ENCODE measurements around the gene CHD2.
"Not testable (repeated sequence)": the region's sequence is repeated elsewhere in the genome, so short reads cannot be mapped to it uniquely, and the experiment has no call there.

The CHD2 gene

GRCh38 chr15:93052090-93052879 is 152.2 kb downstream of the CHD2 start:
- Histone ChIP-seq H3K4me1 (ENCODE audit: control insufficient read depth in 2 of 2, insufficient read depth in 2 of 2, low read length in 2 of 2) (no peaks in the 10 kb centered on the region), H3K9ac (ENCODE audit: low read depth in 1 of 2, low read length in 2 of 2) (no peak overlapping the region), H3K4me3 (ENCODE audit: low read length in 2 of 2) (no peak overlapping the region), H3K27me3 (ENCODE audit: control insufficient read depth in 2 of 2, insufficient read depth in 2 of 2, low read length in 2 of 2) (no peaks in the 10 kb centered on the region), H3K27ac (ENCODE audit: low read depth in 2 of 2, low read length in 2 of 2) (no peak overlapping the region), H3K36me3 (ENCODE audit: control insufficient read depth in 2 of 2, insufficient read depth in 2 of 2, low read length in 2 of 2) (no peaks in the 10 kb centered on the region), H3K9me3 (ENCODE audit: control insufficient read depth in 2 of 2, low read length in 2 of 2) (no peaks in the 10 kb centered on the region)

GRCh38 chr15:93055211-93055610 is 155.1 kb downstream of the CHD2 start:
- Histone ChIP-seq H3K4me3 (ENCODE audit: low read length in 2 of 2) (no peak overlapping the region), H3K27ac (ENCODE audit: low read depth in 2 of 2, low read length in 2 of 2) (no peak overlapping the region), H3K4me1 (ENCODE audit: control insufficient read depth in 2 of 2, insufficient read depth in 2 of 2, low read length in 2 of 2) (no peaks in the 10 kb centered on the region), H3K27me3 (ENCODE audit: control insufficient read depth in 2 of 2, insufficient read depth in 2 of 2, low read length in 2 of 2) (no peaks in the 10 kb centered on the region), H3K36me3 (ENCODE audit: control insufficient read depth in 2 of 2, insufficient read depth in 2 of 2, low read length in 2 of 2) (no peaks in the 10 kb centered on the region), H3K9me3 (ENCODE audit: control insufficient read depth in 2 of 2, low read length in 2 of 2) (no peaks in the 10 kb centered on the region), H3K9ac (ENCODE audit: low read depth in 1 of 2, low read length in 2 of 2) (no peak overlapping the region)

DNA sequence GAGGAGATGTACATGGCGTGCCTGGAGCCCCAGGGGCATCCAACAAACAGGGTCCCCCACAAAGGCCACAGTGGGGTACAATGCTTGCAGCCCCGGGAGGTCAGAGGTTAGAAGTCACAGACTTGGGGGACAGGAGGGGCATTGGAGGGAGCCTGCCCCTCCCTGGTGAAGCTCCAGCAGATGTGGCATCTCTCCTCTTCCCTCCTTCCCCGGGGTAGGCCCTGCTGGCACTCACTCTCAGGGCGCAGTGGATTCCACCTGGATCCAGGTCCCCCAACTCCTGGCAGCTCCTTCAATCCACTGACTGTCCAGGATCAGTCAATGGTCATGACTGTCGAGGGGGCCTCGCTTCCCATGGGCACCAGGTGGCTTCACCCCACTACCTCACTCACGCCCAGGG is 156.7 kb downstream of the CHD2 start:
- H3K27ac ChIP-seq (ENCODE audit: low read depth in 2 of 2, low read length in 2 of 2): no peak overlapping the region

GRCh38 chr15:93057618-93058017 is 157.5 kb downstream of the CHD2 start:
- Histone ChIP-seq H3K4me1 (ENCODE audit: control insufficient read depth in 2 of 2, insufficient read depth in 2 of 2, low read length in 2 of 2) (peaks cover 0 to 2% of the 10 kb centered on the region in 2 donors), H3K27ac (ENCODE audit: low read depth in 2 of 2, low read length in 2 of 2) (no peak overlapping the region), H3K27me3 (ENCODE audit: control insufficient read depth in 2 of 2, insufficient read depth in 2 of 2, low read length in 2 of 2) (no peaks in the 10 kb centered on the region), H3K9me3 (ENCODE audit: control insufficient read depth in 2 of 2, low read length in 2 of 2) (no peaks in the 10 kb centered on the region), H3K4me3 (ENCODE audit: low read length in 2 of 2) (no peak overlapping the region), H3K36me3 (ENCODE audit: control insufficient read depth in 2 of 2, insufficient read depth in 2 of 2, low read length in 2 of 2) (no peaks in the 10 kb centered on the region), H3K9ac (ENCODE audit: low read depth in 1 of 2, low read length in 2 of 2) (no peak overlapping the region)

More for the DNA sequence above, 156.7 kb downstream of the CHD2 start:
- H3K4me1 ChIP-seq (ENCODE audit: control insufficient read depth in 2 of 2, insufficient read depth in 2 of 2, low read length in 2 of 2): peaks cover 0 to 2% of the 10 kb centered on the region in 2 donors
- no peaks in the 10 kb centered on the region for H3K9me3 ChIP-seq (ENCODE audit: control insufficient read depth in 2 of 2, low read length in 2 of 2)
- no peaks in the 10 kb centered on the region for H3K36me3 ChIP-seq (ENCODE audit: control insufficient read depth in 2 of 2, insufficient read depth in 2 of 2, low read length in 2 of 2)
- no peak overlapping the region for H3K4me3 ChIP-seq (ENCODE audit: low read length in 2 of 2)
- H3K27me3 ChIP-seq (ENCODE audit: control insufficient read depth in 2 of 2, insufficient read depth in 2 of 2, low read length in 2 of 2): no peaks in the 10 kb centered on the region
- no peak overlapping the region for H3K9ac ChIP-seq (ENCODE audit: low read depth in 1 of 2, low read length in 2 of 2)

DNA sequence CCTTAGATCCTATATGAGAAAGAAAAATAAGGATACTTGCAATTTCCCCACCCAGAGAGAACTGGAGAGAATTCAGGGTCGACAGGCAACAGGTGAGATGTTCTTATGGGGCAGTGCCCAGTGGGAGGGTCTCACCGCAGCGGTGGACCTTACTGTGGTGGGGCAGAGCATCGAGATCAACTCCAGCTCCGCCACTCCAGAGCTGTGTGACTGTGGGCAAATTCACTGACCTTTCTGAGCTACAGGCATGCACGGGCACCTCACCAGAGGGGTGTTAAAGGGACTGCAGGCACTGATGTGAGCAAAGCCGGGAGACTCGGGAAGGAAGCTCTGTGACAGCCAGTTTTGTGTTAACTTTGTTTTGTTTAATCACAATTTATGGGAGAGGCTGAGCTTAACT is 158.0 kb downstream of the CHD2 start:
- H3K9me3 ChIP-seq (ENCODE audit: control insufficient read depth in 2 of 2, low read length in 2 of 2): no peaks in the 10 kb centered on the region
- H3K36me3 ChIP-seq (ENCODE audit: control insufficient read depth in 2 of 2, insufficient read depth in 2 of 2, low read length in 2 of 2): no peaks in the 10 kb centered on the region
- H3K4me1 ChIP-seq (ENCODE audit: control insufficient read depth in 2 of 2, insufficient read depth in 2 of 2, low read length in 2 of 2): peaks cover 0 to 2% of the 10 kb centered on the region in 2 donors
- H3K9ac ChIP-seq (ENCODE audit: low read depth in 1 of 2, low read length in 2 of 2): no peak overlapping the region
- no peak overlapping the region for H3K4me3 ChIP-seq (ENCODE audit: low read length in 2 of 2)
- no peaks in the 10 kb centered on the region for H3K27me3 ChIP-seq (ENCODE audit: control insufficient read depth in 2 of 2, insufficient read depth in 2 of 2, low read length in 2 of 2)
- H3K27ac ChIP-seq (ENCODE audit: low read depth in 2 of 2, low read length in 2 of 2): no peak overlapping the region

- Histone ChIP-seq H3K9ac (ENCODE audit: low read depth in 1 of 2, low read length in 2 of 2) (no peak overlapping the region), H3K4me3 (ENCODE audit: low read length in 2 of 2) (no peak overlapping the region), H3K9me3 (ENCODE audit: control insufficient read depth in 2 of 2, low read length in 2 of 2) (no peaks in the 10 kb centered on the region), H3K27ac (ENCODE audit: low read depth in 2 of 2, low read length in 2 of 2) (no peak overlapping the region), H3K36me3 (ENCODE audit: control insufficient read depth in 2 of 2, insufficient read depth in 2 of 2, low read length in 2 of 2) (no peaks in the 10 kb centered on the region), H3K4me1 (ENCODE audit: control insufficient read depth in 2 of 2, insufficient read depth in 2 of 2, low read length in 2 of 2) (peaks cover 0 to 2% of the 10 kb centered on the region in 2 donors), H3K27me3 (ENCODE audit: control insufficient read depth in 2 of 2, insufficient read depth in 2 of 2, low read length in 2 of 2) (no peaks in the 10 kb centered on the region)
Measured at GRCh38 chr15:93058904-93059427, 158.8 kb downstream of the CHD2 start.

DNA sequence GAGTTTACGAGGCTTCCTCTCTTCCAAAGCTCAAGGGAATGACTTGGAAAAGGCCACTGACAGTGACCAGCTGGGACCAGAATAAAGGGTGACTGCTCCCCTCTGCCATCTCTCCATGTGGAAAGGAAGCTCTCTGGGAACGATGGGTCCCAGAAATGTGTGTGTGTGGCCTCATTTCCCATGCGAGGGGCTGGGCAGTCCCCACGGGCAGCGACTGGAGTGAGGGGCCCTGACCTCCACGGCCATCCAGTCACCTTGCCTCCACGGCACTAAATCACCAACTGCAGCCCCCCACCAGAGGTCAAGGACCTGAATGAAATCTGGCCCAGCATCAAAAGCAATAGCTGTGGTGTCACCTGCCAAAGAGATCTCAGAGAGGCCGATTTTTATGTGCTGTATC is 159.3 kb downstream of the CHD2 start:
- no peak overlapping the region for H3K27ac ChIP-seq (ENCODE audit: low read depth in 2 of 2, low read length in 2 of 2)
- no peaks in the 10 kb centered on the region for H3K36me3 ChIP-seq (ENCODE audit: control insufficient read depth in 2 of 2, insufficient read depth in 2 of 2, low read length in 2 of 2)
- no peak overlapping the region for H3K4me3 ChIP-seq (ENCODE audit: low read length in 2 of 2)
- no peak overlapping the region for H3K9ac ChIP-seq (ENCODE audit: low read depth in 1 of 2, low read length in 2 of 2)
- no peaks in the 10 kb centered on the region for H3K9me3 ChIP-seq (ENCODE audit: control insufficient read depth in 2 of 2, low read length in 2 of 2)
- H3K4me1 ChIP-seq (ENCODE audit: control insufficient read depth in 2 of 2, insufficient read depth in 2 of 2, low read length in 2 of 2): peaks cover 0 to 2% of the 10 kb centered on the region in 2 donors
- H3K27me3 ChIP-seq (ENCODE audit: control insufficient read depth in 2 of 2, insufficient read depth in 2 of 2, low read length in 2 of 2): no peaks in the 10 kb centered on the region

- H3K27me3 ChIP-seq (ENCODE audit: control insufficient read depth in 2 of 2, insufficient read depth in 2 of 2, low read length in 2 of 2): no peaks in the 10 kb centered on the region
- H3K27ac ChIP-seq (ENCODE audit: low read depth in 2 of 2, low read length in 2 of 2): no peak overlapping the region
- H3K4me3 ChIP-seq (ENCODE audit: low read length in 2 of 2): no peak overlapping the region
- H3K9me3 ChIP-seq (ENCODE audit: control insufficient read depth in 2 of 2, low read length in 2 of 2): no peaks in the 10 kb centered on the region
- peaks cover 0 to 2% of the 10 kb centered on the region in 2 donors for H3K4me1 ChIP-seq (ENCODE audit: control insufficient read depth in 2 of 2, insufficient read depth in 2 of 2, low read length in 2 of 2)
- no peaks in the 10 kb centered on the region for H3K36me3 ChIP-seq (ENCODE audit: control insufficient read depth in 2 of 2, insufficient read depth in 2 of 2, low read length in 2 of 2)
- H3K9ac ChIP-seq (ENCODE audit: low read depth in 1 of 2, low read length in 2 of 2): no peak overlapping the region
Measured at GRCh38 chr15:93060336-93061248, 160.5 kb downstream of the CHD2 start.

DNA sequence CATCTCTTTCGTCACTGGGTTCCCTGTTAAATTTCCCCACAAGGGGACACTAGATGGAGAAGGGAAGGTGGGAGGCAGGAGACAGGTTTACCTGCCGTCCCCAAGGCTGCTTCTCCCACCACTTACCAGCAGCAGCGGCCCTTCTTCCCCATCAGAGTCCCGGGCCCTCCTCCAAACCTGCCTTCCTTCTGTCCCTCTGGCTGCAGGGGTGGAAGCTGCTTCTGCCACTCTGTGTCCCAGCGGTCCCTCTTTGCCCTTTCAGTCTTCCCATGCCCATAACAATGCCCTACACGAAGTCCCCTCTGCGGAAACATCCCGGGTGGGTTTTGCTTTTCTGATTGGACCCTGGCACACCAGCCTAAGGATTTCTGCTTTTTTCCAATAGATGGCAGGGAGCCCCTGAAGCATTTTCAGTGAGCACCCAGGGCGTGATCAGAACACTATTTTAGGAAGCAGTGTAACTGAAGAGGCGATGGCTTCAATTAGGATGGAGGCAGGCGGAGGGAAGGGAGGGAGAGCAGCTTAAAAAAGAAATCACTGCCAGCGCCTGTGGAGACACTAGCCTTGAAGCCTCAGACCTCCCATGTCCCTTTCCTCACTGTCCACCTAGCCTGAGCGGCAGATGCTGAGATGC is 162.6 kb downstream of the CHD2 start:
- H3K4me1 ChIP-seq (ENCODE audit: control insufficient read depth in 2 of 2, insufficient read depth in 2 of 2, low read length in 2 of 2); H3K4me3 ChIP-seq (ENCODE audit: low read length in 2 of 2); H3K9me3 ChIP-seq (ENCODE audit: control insufficient read depth in 2 of 2, low read length in 2 of 2); H3K9ac ChIP-seq (ENCODE audit: low read depth in 1 of 2, low read length in 2 of 2); H3K36me3 ChIP-seq (ENCODE audit: control insufficient read depth in 2 of 2, insufficient read depth in 2 of 2, low read length in 2 of 2); H3K27me3 ChIP-seq (ENCODE audit: control insufficient read depth in 2 of 2, insufficient read depth in 2 of 2, low read length in 2 of 2): not testable (repeated sequence)
- peak overlapping the region in 1 of 2 donors; percentile 23 for H3K27ac ChIP-seq (ENCODE audit: low read depth in 2 of 2, low read length in 2 of 2)
